PC-9 (cell line): ENCODE results near the gene CDKN1A. TPM values are rescaled to one million over a fixed set of nuclear protein-coding genes. Genes with fewer than 3 reads are reported as not detected.

ENCODE experiments used
- BruUV-seq: library from RNA; stranded (reverse); fragments of 400-500 nt; replicated peaks from 2 replicates; lab custom pipeline; 2021; lab: Mats Ljungman, UMichigan
- CTCF ChIA-PET: fragments of 300-600 bp; sonication (Branson Sonifier 250); formaldehyde crosslinking; loops from one replicate; lab custom pipeline; 2022; ENCODE audit warnings: antibody characterized with exemption; lab: Charles Lee
- POLR2A ChIA-PET: fragments of 300-600 bp; sonication (Branson Sonifier 250); formaldehyde crosslinking; loops from one replicate; lab custom pipeline; 2022; ENCODE audit warnings: antibody characterized with exemption; ENCODE audit not compliant: unreplicated experiment; lab: Charles Lee
- DNase-seq, 2 experiments: peaks; one replicate each; pipeline versions ENCODE4 v3.0.0 to v3.0.0-alpha.2; 2015 to 2022; ENCODE audit warnings: mixed read lengths in 1 of 2
- H2AFZ ChIP-seq: fragments of 200-600 bp; sonication (generic); 2 replicates; pipeline ENCODE4 v1.8.1; 2017; ENCODE audit warnings: antibody characterized with exemption
- H3F3A ChIP-seq: fragments of 200-600 bp; sonication (generic); 2 replicates; pipeline ENCODE4 v1.8.1; 2017; ENCODE audit warnings: antibody characterized with exemption, mild to moderate bottlenecking, low read depth; ENCODE audit not compliant: insufficient read depth
- H3K27ac ChIP-seq: fragments of 200-600 bp; sonication (generic); 2 replicates; pipeline ENCODE4 v1.6.1; 2016; ENCODE audit warnings: mixed run types
- H3K27me3 ChIP-seq: fragments of 200-600 bp; sonication (generic); 2 replicates; pipeline ENCODE4 v1.6.1; 2016; ENCODE audit warnings: low read depth, mixed run types; ENCODE audit not compliant: insufficient read depth
- H3K36me3 ChIP-seq: fragments of 200-600 bp; sonication (generic); 2 replicates; pipeline ENCODE4 v1.6.1; 2016; ENCODE audit warnings: low read depth, mixed run types
- H3K4me1 ChIP-seq: fragments of 200-600 bp; sonication (generic); replicated peaks from 2 replicates; pipeline ENCODE4 v1.6.1; 2016; ENCODE audit warnings: mixed run types; ENCODE audit not compliant: insufficient read depth
- H3K4me2 ChIP-seq: fragments of 200-600 bp; sonication (generic); 2 replicates; pipeline ENCODE4 v1.6.1; 2017; ENCODE audit warnings: mixed run types
- H3K4me3 ChIP-seq: fragments of 200-600 bp; sonication (generic); 2 replicates; pipeline ENCODE4 v1.6.1; 2016; ENCODE audit warnings: mixed run types
- H3K79me2 ChIP-seq: fragments of 200-600 bp; sonication (generic); 2 replicates; pipeline ENCODE4 v1.6.1; 2017; ENCODE audit warnings: low read depth, mixed run types
- H3K9me2 ChIP-seq: fragments of 200-600 bp; sonication (generic); 2 replicates; pipeline ENCODE4 v1.8.1; 2017; ENCODE audit warnings: mild to moderate bottlenecking; ENCODE audit not compliant: insufficient read depth
- H3K9me3 ChIP-seq: fragments of 200-600 bp; sonication (generic); 2 replicates; pipeline ENCODE4 v1.8.1; 2016; ENCODE audit warnings: low read depth; ENCODE audit not compliant: insufficient read depth
- H4K20me1 ChIP-seq: fragments of 200-600 bp; sonication (generic); 2 replicates; pipeline ENCODE4 v1.8.1; 2017; ENCODE audit not compliant: insufficient read depth
- CTCF ChIP-seq: fragments of 200-600 bp; sonication (generic); conservative IDR thresholded peaks from 2 replicates; pipeline ENCODE4 v1.6.1; 2017; ENCODE audit warnings: mixed run types, antibody characterized with exemption, mild to moderate bottlenecking, moderate library complexity
- EZH2 ChIP-seq: fragments of 200-600 bp; sonication (generic); IDR thresholded peaks from 2 replicates; pipeline ENCODE4 v1.8.0; 2017; ENCODE audit warnings: antibody characterized with exemption, low read depth
- intact Hi-C: fragments of 100-400 bp; cut with micrococcal nuclease; formaldehyde crosslinking; loops from one replicate; pipeline ENCODE4 v1.10.0; 2022; ENCODE audit not compliant: unreplicated experiment
- total RNA-seq: library from RNA; stranded (reverse); gene quantifications from 2 replicates; pipeline ENCODE4 v1.2.3, GENCODE V29; 2021

Gene CDKN1A
- total RNA-seq, 1 experiment from 2014 or later = 14.8 TPM

GRCh38 chr6:36643977-36644376, 34.5 kb upstream of the CDKN1A start:
- no peaks in the 10 kb centered on the region for H3K36me3 ChIP-seq
- TF ChIP-seq CTCF (no peak), EZH2 (no peak)
- no peak overlapping the region for H3K27ac ChIP-seq
- intact Hi-C loops = no loop called here
- ChIA-PET POLR2A (interaction anchor here (0.7 kb wide), 1 partner anchor 329 kb away, joined by 4 read pairs; no protein-coding TSS in a partner anchor), CTCF (interaction anchor here (0.6 kb wide), 1 partner anchor 130 kb away, joined by 3 read pairs; no protein-coding TSS in a partner anchor)
- H3K4me1 ChIP-seq = peaks cover 30% of the 10 kb centered on the region
- peaks cover 29% of the 10 kb centered on the region for H3F3A ChIP-seq
- no peak overlapping the region for H3K4me3 ChIP-seq
- no peaks in the 10 kb centered on the region for H3K79me2 ChIP-seq
- no peaks in the 10 kb centered on the region for H3K9me2 ChIP-seq
- BruUV-seq = no TSS peak
- peak overlapping the region; percentile 8; the same call in 1 of the 2 replicates for H3K4me2 ChIP-seq
- H4K20me1 ChIP-seq = no peaks in the 10 kb centered on the region
- H3K27me3 ChIP-seq = no peaks in the 10 kb centered on the region
- H2AFZ ChIP-seq = no peak overlapping the region
- DNase-seq = no peak
- H3K9me3 ChIP-seq = no peaks in the 10 kb centered on the region

- Histone ChIP-seq H3K9me2 (no peaks in the 10 kb centered on the region), H3K9me3 (no peaks in the 10 kb centered on the region), H3K79me2 (no peaks in the 10 kb centered on the region), H3K27me3 (no peaks in the 10 kb centered on the region), H3K4me2 (no peak overlapping the region), H4K20me1 (no peaks in the 10 kb centered on the region), H3K4me3 (no peak overlapping the region), H2AFZ (no peak overlapping the region), H3F3A (peaks cover 13% of the 10 kb centered on the region), H3K4me1 (peaks cover 20% of the 10 kb centered on the region), H3K27ac (no peak overlapping the region), H3K36me3 (no peaks in the 10 kb centered on the region)
- no peak for TF ChIP-seq CTCF
- no peak for TF ChIP-seq EZH2
- POLR2A ChIA-PET = no interaction called here
- DNase-seq = no peak
- no TSS peak for BruUV-seq
- intact Hi-C loops = no loop called here
- CTCF ChIA-PET = no interaction called here
These were observed 29.4 kb upstream of the CDKN1A start for GRCh38 chr6:36649086-36649485.

- Histone ChIP-seq H3K27me3 (no peaks in the 10 kb centered on the region), H4K20me1 (no peaks in the 10 kb centered on the region), H3K36me3 (no peaks in the 10 kb centered on the region), H3K9me2 (no peaks in the 10 kb centered on the region), H3K9me3 (no peaks in the 10 kb centered on the region), H3K27ac (no peak overlapping the region), H3F3A (peaks cover 5% of the 10 kb centered on the region; the same call in 1 of the 2 replicates), H3K4me1 (peaks cover 12% of the 10 kb centered on the region), H3K79me2 (no peaks in the 10 kb centered on the region), H2AFZ (0 out of 2 replicates have a peak overlapping the region, but pooled peaks have one; percentile 29), H3K4me3 (no peak overlapping the region), H3K4me2 (no peak overlapping the region)
- no peak for DNase-seq
- POLR2A ChIA-PET = no interaction called here
- CTCF ChIA-PET = no interaction called here
- no TSS peak for BruUV-seq
- TF ChIP-seq CTCF (no peak), EZH2 (no peak)
- intact Hi-C loops = no loop called here
These were observed 28.6 kb upstream of the CDKN1A start for GRCh38 chr6:36649701-36650484.
